HG02885 (cell line): ENCODE measurements around the gene DCDC2B.

Source experiments
- ATAC-seq: cut with Tn5 transposase; IDR thresholded peaks from one replicate; pipeline ENCODE4 v1.9.1; 2021; ENCODE audit warnings: mild to moderate bottlenecking; ENCODE audit not compliant: unreplicated experiment, poor library complexity

DCDC2B gene

GRCh38 chr1:32221980-32222755, 13.3 kb downstream of the DCDC2B start, which contains the start of the genes EIF3I and TMEM234:
TSS of gene EIF3I (plus strand) at chr1:32222407. CDS start at chr1:32222442, 35 bp downstream.
TSS of gene TMEM234 (minus strand) at chr1:32222353. CDS start at chr1:32222322, 31 bp downstream.
- peak; percentile 92 for ATAC-seq

GRCh38 chr1:32223683-32224082, 14.8 kb downstream of the DCDC2B start:
- ATAC-seq = no peak

- no peak for ATAC-seq
Observed at GRCh38 chr1:32224285-32224684, 15.4 kb downstream of the DCDC2B start.

GRCh38 chr1:32228771-32229170, 19.9 kb downstream of the DCDC2B start:
- ATAC-seq = no peak

GRCh38 chr1:32231843-32232432, 23.0 kb downstream of the DCDC2B start:
- ATAC-seq = no peak

DNA sequence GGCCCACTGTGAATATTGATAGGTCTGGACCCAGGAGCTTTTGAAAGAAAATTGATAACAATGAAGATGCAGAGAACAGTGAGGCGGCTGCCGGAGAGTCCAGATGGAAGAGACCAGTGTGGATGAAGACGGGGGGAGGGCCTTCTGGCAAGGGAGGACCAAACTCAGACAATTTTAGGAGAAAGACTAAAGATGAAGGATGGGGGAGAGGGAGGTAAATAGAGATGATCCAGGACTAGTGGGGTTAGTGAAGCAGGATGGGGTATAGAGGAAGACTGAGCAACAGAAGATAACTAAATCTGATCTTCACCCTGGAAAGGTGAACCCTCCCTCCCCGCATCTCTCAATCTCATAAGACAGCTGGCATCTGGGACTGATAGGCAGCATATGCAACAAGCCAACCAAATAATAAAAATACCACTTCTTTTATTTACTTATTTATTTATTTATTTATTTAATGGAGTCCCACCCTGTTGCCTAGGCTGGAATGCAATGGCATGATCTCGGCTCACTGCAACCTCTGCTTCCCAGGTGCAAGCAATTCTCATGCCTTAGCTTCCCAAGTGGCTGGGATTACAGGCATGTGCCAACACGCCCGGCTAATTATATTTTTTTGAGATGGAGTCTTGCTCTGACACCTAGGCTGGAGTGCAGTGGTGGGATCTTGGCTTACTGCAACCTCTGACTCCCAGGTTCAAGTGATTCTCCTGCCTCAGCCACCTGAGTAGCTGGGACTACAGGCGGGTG, 23.8 kb downstream of the DCDC2B start:
- no peak for ATAC-seq

DNA sequence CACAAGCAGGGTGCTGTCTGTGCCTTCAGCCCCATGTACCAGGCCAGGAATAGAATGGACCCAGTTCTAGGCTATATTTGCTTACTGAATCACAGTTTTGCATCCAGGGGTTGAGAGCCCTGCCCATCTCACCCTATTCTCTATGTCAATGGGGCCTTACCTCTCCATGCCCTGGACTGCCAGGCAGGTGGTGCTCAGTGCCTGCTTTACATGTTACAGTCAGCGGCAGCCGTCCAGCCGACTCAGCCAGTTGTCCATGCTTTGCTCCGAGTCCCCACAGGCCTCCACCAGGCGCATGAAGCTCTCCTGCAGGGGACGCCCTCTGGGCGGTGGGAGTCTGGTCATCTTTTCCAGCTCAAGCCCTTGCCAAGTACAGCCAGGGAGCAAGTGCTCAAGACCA, 25.9 kb downstream of the DCDC2B start:
- ATAC-seq = no peak

GRCh38 chr1:32239337-32239736, 30.4 kb downstream of the DCDC2B start:
- no peak for ATAC-seq

GRCh38 chr1:32239790-32240139, 30.9 kb downstream of the DCDC2B start:
- ATAC-seq = no peak

DNA sequence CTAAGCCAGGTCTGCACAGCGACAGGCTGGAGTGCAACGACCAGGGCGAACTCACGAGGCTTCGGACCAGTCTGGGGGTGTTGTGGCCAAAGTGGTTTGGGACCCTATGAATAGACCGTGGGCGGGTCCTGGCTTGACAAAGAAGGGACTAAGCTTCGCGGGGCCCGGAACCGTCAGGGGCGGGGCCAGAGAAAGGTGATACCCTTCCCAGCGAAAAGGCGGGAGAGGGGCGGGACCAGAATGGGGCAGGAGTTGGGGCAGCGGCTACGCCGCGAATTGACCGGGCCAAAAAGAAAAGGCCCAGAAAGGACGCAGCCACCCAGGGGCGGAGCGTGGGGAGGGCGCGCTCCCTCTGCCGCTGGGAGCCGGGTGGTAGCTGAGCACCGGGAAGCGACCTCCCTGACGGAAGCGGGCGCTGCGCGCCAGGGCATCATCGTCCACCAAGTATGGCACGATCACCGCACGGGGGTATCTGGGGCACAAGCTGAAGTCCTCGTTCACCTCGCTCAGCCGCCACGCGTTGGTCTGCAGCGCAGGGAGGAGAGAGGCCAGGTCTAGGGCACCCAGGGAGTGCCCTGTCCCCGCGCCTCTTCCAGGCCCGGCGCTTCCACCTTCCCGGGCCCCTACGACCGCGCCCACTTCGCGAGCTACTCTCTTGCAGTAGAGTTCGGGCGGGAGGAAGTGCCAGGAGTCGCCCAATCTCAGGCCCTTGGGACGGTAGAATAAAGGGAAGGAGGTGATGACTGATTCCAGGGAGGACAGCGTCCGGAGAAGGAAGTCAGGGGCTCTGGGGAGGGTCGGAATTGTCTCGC, 31.5 kb downstream of the DCDC2B start:
- ATAC-seq = no peak

DNA sequence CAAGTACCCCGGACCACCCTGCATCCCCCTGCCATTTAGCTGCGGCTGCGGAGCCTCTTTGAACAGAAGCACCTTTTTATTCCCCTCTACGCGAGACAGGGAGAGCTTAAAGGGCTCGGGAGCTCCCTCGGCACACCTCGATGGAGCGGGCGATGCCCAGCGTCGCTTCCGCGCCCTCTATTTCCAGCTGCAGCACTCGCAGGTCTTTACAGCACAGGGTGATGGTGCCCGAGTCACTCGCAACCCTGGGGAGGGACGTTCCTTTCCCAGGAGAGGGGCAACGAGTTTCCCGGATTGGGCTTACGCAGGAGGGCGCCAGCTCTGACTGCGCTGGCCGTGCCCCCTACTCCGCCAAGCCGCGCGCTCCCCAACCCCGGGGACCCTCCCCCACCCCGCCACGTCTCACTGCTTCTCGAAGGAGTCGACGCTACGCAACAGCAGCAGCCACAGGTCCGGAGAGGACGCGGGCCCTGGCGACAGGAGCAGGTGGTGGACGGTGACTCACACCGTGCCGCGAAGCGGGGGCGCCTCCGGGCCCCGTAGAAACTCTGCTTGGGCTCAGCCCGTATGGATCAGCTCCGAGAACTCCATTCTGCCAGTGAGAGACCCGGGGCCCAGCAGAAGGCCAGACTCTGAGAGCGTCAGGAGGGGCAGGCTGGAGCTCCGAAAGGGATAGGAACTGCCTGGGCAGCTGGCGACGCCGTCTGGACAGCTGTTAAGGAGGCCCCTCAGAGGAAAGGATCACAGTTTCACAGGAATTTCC, 32.3 kb downstream of the DCDC2B start:
- ATAC-seq = no peak

DNA sequence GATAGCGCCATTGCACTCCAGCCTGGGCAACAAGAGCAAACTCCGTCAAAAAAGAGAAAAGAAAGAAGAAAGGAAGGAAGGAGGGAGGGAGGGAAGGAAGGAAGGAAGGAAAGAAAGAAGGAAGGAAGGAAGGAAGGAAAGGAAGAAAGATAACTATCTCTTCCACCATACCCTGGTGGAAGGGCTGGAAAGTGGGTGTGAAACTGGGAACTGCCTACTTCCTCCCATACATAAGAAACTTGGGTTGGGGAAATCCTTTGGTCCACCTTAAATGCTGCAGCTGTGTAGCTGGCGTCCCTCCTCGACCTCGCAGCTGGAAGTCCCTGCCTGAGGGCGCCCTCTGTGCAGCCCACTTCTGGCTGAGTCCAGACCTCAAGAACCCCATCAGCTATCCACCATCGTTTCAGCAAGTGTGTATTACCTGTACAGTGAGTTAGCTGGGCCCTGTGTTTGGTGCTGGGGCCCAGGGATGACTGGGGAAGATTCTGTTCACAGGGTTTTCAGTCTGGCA, 33.5 kb downstream of the DCDC2B start:
- no peak for ATAC-seq

DNA sequence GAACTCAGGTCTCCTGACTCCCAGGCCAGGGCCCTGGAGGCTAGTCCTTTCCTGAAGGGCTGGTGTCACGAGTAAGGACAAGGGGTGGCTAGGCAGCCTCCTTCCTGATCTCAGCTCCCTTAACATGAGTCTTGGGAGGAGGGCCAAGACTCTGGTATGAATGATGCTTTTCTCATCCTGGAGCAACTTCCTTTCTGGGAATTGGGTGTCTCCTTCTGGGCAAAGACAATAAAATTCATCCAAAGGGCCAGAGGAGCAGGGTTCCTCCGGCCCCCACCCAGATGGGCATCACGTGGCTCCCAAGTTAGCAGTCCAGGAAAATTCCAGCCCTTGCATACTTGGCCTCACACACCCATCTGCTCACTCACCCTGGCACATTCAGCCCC, 38.0 kb downstream of the DCDC2B start, which contains the start of gene FAM167B:
TSS of gene FAM167B (plus strand) at position 335 of the 386 bp plus-strand sequence. CDS start 200 bp downstream, outside the sequence.
- no peak for ATAC-seq

- ATAC-seq = no peak
Observed at GRCh38 chr1:32247452-32247851, 38.6 kb downstream of the DCDC2B start.

GRCh38 chr1:32247983-32248889, 39.3 kb downstream of the DCDC2B start:
- peak; percentile 41 for ATAC-seq

- peak; percentile 62 for ATAC-seq
Observed at GRCh38 chr1:32249831-32250525, 41.1 kb downstream of the DCDC2B start.

DNA sequence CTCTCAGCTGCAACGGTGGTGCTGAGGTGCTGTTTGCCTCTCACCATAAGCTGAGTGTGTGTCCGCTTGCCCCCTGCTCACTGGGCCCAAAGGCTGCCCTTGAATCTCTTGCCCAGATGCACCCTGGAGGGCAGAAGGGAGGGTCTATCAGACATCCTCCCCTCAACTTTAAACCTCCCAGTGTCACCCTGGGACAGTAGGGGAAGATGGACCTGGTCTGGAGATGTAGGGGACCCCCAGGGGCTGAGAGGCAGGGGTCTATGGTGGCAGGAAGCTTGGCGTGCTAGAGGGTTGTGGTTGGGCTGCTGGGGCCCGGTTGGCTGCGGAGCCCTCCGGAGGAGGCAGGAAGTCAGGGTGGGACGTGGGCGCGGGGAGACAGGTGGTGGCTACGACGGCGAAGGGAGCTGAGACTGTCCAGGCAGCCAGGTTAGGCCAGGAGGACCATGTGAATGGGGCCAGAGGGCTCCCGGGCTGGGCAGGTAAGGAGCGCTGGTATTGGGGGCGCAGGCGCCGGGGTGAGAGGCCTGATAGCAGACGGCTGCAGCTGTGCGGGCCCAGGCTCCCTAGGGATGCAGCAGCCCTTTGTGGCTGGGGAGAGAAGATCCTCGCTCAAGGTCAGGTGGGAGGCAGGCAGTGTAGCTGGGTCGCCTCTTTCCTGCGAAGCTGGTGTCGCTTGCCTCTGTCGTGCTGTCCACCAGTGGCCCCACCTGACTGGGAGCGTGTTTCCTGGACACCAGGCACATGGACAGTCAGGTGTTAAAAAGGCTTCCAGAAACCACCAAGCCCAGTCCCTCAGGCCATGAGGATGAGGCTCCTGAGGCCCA, 42.2 kb downstream of the DCDC2B start, which contains the start of gene LCK:
TSS of gene LCK (plus strand) at position 373 of the 824 bp plus-strand sequence. CDS start 23,065 bp downstream, outside the sequence.
- ATAC-seq = no peak
